GM12878 (cell line): ENCODE measurements around the gene MAP3K4. TPM values are rescaled to one million over a fixed set of nuclear protein-coding genes. Genes with fewer than 3 reads are reported as not detected.
A peak's percentile ranks its signal among the peaks of the same experiment; 100 is the strongest.

ENCODE experiments used
- ASH2L ChIP-seq: fragments of 300-600, 200-600 bp; sonication (generic); IDR thresholded peaks from 2 replicates; pipeline ENCODE4 v1.6.1; 2017; ENCODE audit warnings: low read depth, mild to moderate bottlenecking, borderline replicate concordance
- CHD2 ChIP-seq: IDR thresholded peaks from 2 replicates; pipeline ENCODE4 v1.6.1; 2011; ENCODE audit warnings: low read depth, low read length, improper control_type of control experiment, borderline replicate concordance
- DPF2 ChIP-seq: fragments of 450-650 bp; IDR thresholded peaks from 2 replicates; pipeline ENCODE4 v1.6.1; 2017; ENCODE audit warnings: mild to moderate bottlenecking
- EED ChIP-seq: sonication (generic); IDR thresholded peaks from 2 replicates; pipeline ENCODE4 v1.6.1; 2016; ENCODE audit warnings: antibody characterized with exemption, low read depth
- EGR1 ChIP-seq, 2 experiments: IDR thresholded peaks; 1 replicate in 1 of 2; 2 replicates in 1 of 2; pipeline ENCODE4 v1.6.1; 2011 to 2012; ENCODE audit warnings: low read depth in 2 of 2, low read length in 2 of 2, borderline replicate concordance in 1 of 2, mild to moderate bottlenecking in 1 of 2, moderate library complexity in 1 of 2
- ELK1 ChIP-seq: IDR thresholded peaks from 2 replicates; pipeline ENCODE4 v1.6.1; 2012; ENCODE audit warnings: low read depth, low read length, improper control_type of control experiment
- HSF1 ChIP-seq: fragments of 150-350 bp; IDR thresholded peaks from 2 replicates; pipeline ENCODE4 v1.6.1; 2014; ENCODE audit warnings: mild to moderate bottlenecking, low read depth, low read length
- KAT2A ChIP-seq: conservative IDR thresholded peaks from 2 replicates; pipeline ENCODE4 v1.6.1; 2011; ENCODE audit warnings: low read depth, low read length; ENCODE audit not compliant: control insufficient read depth
- MEF2B ChIP-seq: fragments of 450-650 bp; IDR thresholded peaks from 2 replicates; pipeline ENCODE4 v1.6.1; 2018; ENCODE audit warnings: mild to moderate bottlenecking, moderate library complexity; ENCODE audit not compliant: partially characterized antibody, poor library complexity, severe bottlenecking
- NBN ChIP-seq: fragments of 450-650 bp; IDR thresholded peaks from 2 replicates; pipeline ENCODE4 v1.6.1; 2016
- NFYB ChIP-seq: IDR thresholded peaks from 2 replicates; pipeline ENCODE4 v1.6.1; 2011; ENCODE audit warnings: low read depth, mild to moderate bottlenecking, low read length, improper control_type of control experiment, moderate library complexity; ENCODE audit not compliant: insufficient read depth
- PKNOX1 ChIP-seq: fragments of 450-650 bp; IDR thresholded peaks from 2 replicates; pipeline ENCODE4 v1.6.1; 2016; ENCODE audit warnings: mild to moderate bottlenecking
- PML ChIP-seq: IDR thresholded peaks from 2 replicates; pipeline ENCODE4 v1.6.1; 2012; ENCODE audit warnings: low read length, inconsistent platforms
- RUNX3 ChIP-seq: IDR thresholded peaks from 2 replicates; pipeline ENCODE4 v1.6.1; 2012; ENCODE audit warnings: low read length, inconsistent platforms
- SMC3 ChIP-seq: IDR thresholded peaks from 2 replicates; pipeline ENCODE4 v1.6.1; 2011; ENCODE audit warnings: low read length, improper control_type of control experiment, borderline replicate concordance
- SPI1 ChIP-seq: IDR thresholded peaks from 2 replicates; pipeline ENCODE4 v1.6.1; 2011; ENCODE audit warnings: low read depth, mild to moderate bottlenecking, low read length, moderate library complexity, borderline replicate concordance; ENCODE audit not compliant: insufficient read depth
- SREBF1 ChIP-seq: IDR thresholded peaks from 2 replicates; pipeline ENCODE4 v1.6.1; 2012; ENCODE audit warnings: mild to moderate bottlenecking, low read length
- SRF ChIP-seq, 2 experiments: IDR thresholded peaks; 2 replicates each; pipeline ENCODE4 v1.6.1; 2011; ENCODE audit warnings: low read depth in 2 of 2, low read length in 2 of 2, mild to moderate bottlenecking in 1 of 2, moderate library complexity in 1 of 2
- TCF7 ChIP-seq: IDR thresholded peaks from 2 replicates; pipeline ENCODE4 v1.6.1; 2014; ENCODE audit warnings: antibody characterized with exemption, borderline replicate concordance
- ZNF24 ChIP-seq: fragments of 450-650 bp; IDR thresholded peaks from 2 replicates; pipeline ENCODE4 v1.6.1; 2017; ENCODE audit warnings: antibody characterized with exemption, mild to moderate bottlenecking
- ZNF592 ChIP-seq: fragments of 450-650 bp; IDR thresholded peaks from 2 replicates; pipeline ENCODE4 v1.6.1; 2017; ENCODE audit warnings: mild to moderate bottlenecking, moderate library complexity
- polyA plus RNA-seq, 11 experiments: library from polyadenylated mRNA; depleted of rRNA in 4 of 11; unstranded in 6 of 11; stranded (reverse) in 5 of 11; fragments of >200 nt; fragmentation: Nextera tagmentation in 4 of 11; fragmentation: Illumina TruSeq in 1 of 11; extraction: Ambion mirVana in 4 of 11; extraction: Trizol in 1 of 11; gene quantifications; 1 replicate in 1 of 11; 2 replicates in 10 of 11; pipeline versions ENCODE4 v1.2.1 to v1.2.3, GENCODE V29; 2011 to 2016; ENCODE audit warnings: inconsistent platforms in 2 of 11, missing spikeins in 2 of 11, low read depth in 1 of 11
- total RNA-seq, 4 experiments: library from RNA; depleted of rRNA in 3 of 4; stranded (reverse); fragments of >200 nt in 3 of 4; fragmentation: Illumina TruSeq in 1 of 4; extraction: Trizol in 1 of 4; gene quantifications; 2 replicates each; pipeline versions ENCODE4 v1.2.1 to v1.2.3, GENCODE V29; 2013 to 2021

MAP3K4 gene
- total and polyA plus RNA-seq, 10 of the 15 experiments (the other 5 are each of a cell fraction or from before 2014, with no cell fraction given): 14.0 to 44.5 (median 23.1) TPM

- TF ChIP-seq CHD2 (peak; percentile 65), MEF2B (peak; percentile 99), DPF2 (peak; percentile 67), EGR1 (IDR thresholded peaks at IDR 0.05; ENCODE audit: borderline replicate concordance in 1 of 2, low read depth in 2 of 2, low read length in 2 of 2) (peak in 1 of 2 experiments; percentile 85; a peak in 1 of 3 replicates), NFYB (no peak), SRF (IDR thresholded peaks at IDR 0.05; ENCODE audit: low read depth in 2 of 2, low read length in 2 of 2) (no peak), RUNX3 (peak; percentile 93), SREBF1 (peak; percentile 54; the same call in 1 of the 2 replicates), NBN (peak; percentile 91), ZNF592 (peak; percentile 25; the same call in 1 of the 2 replicates), PKNOX1 (peak; percentile 55), ELK1 (no peak), ZNF24 (peak; percentile 67; the same call in 1 of the 2 replicates), HSF1 (no peak), SPI1 (no peak), KAT2A (no peak), SMC3 (0 out of 2 replicates have a peak, but pooled peaks have one; percentile 1), TCF7 (no peak), EED (no peak), ASH2L (peak; percentile 98; the same call in 1 of the 2 replicates), PML (peak; percentile 49; the same call in 1 of the 2 replicates)
These were observed 37.7 kb downstream of the MAP3K4 start (continued) for GRCh38 chr6:161029195-161029809.
